Activated CD4-positive, CD25-positive, alpha-beta regulatory T cell treated with anti-CD3 and anti-CD28 coated beads, Interleukin-2, amount 50 U/mL, for 24 hours (primary cell): ENCODE measurements around the gene CPSF6.
"Not testable (repeated sequence)": the region's sequence is repeated elsewhere in the genome, so short reads cannot be mapped to it uniquely, and the experiment has no call there.

Experiments used
- ATAC-seq, 2 donors: fragments of 150-1000 bp; cut with Tn5 transposase; one replicate each; pipeline ENCODE4 v1.10.0; 2021; ENCODE audit warnings: mild to moderate bottlenecking in 1 of 2, moderate library complexity in 1 of 2

CPSF6 gene

DNA sequence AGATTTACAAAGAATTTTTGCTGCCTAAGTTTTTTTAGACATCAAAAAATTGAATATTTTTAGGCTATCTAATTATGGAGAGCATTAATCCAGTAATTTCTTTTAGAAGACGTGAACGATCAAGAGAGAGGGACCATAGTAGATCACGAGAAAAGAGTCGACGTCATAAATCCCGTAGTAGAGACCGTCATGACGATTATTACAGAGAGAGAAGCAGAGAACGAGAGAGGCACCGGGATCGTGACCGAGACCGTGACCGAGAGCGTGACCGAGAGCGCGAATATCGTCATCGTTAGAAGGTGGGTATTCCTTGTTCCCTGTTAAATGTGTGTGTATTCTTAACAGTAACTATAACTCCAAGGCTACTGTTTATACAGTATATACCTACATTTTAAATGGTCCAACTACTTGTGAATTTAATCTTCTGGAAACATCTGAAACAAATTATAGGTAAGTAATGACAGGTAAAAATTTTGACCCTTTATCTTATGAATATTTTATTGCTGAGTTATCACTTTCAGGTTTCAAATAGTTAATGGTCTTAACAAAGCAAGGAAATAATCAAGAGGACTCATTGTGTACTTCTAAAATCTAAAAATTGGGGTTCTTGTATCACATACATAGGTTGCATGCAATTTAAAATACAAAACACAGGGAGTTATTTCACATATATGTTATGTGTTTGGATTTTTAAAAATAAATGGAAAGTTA, 23.1 kb downstream of the CPSF6 start:
- ATAC-seq: no peak

DNA sequence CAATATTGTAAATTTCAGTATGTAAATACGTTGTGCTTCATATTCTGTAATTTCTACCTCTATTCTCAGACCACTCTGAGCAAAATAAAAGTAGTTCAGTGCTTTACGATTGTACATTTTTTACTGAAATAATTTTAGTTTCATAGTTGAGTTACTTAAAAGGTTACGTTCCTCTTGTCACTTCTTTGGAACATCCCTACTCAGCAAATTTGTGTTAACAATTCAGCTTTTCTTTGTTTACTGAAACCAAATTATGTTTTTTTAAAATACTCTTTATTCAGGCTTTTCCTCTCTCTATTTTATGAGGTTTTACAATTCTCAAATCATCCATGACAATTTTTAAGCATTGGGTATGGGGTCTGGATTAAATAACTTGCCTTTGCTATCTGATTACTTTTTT, 25.8 kb downstream of the CPSF6 start:
- ATAC-seq: no peak

DNA sequence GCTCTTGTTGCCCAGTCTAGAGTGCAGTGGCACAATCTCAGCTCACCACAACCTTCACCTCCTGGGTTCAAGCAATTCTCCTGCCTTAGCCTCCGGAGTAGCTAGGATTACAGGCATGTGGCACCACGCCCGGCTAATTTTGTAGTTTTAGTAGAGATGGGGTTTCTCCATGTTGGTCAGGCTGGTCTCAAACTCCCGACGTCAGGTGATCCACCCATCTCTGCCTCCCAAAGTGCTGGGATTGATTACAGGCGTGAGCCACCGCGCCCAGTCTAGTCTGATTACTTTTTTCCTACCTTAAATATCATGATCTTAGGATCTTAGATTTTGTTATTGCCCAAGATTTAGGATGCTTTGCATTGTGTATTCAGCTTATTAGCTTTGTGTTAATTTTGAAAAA, 26.3 kb downstream of the CPSF6 start:
- ATAC-seq: not testable (repeated sequence)

DNA sequence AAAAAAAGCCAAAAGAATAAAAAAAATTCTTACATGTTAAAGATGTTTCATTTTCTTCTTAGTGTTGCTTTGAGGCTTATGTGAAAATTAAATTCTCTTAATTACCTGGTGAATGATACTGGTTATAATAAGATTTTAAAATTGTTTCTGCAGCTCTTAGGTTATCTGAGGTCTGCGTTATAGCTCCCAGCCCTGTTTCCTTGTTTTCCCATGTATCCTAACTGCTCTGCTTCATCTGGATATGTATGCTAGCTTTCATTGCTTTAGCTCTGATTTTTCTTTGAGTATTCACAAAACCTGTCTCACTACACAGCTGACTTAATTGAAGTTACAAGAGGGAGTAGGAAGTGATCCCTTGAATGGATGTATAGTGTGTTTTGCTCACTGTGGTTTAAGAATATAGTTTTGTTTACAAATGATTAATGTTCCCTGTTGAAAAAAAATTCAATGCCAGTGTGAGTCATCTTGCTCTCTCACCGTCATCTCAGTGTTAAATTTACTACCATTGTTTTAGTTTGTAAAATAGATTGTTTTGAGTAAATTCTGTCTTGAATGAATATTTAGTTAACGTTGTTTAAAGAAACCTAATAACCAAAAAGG, 26.8 kb downstream of the CPSF6 start:
- ATAC-seq: peak; percentile 38 to 62

DNA sequence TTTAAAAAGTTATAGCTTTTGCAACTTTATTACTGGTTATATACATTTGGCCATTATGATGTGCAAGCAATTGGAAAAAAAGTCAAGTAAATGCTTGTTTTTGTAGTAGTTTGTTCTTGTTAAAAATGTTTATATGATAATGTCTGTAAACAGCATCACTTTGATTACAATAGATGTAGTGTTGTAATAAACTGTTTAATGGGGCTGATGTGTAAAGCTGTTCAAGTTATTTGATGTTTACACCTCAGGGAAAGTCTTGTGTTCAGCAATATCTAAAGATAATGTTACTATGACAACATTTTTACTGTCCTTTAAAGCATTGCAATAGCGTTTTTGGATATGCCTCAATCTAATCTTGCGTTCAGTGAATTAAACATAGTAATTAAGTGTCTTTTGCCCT, 30.4 kb downstream of the CPSF6 start:
- ATAC-seq: no peak

DNA sequence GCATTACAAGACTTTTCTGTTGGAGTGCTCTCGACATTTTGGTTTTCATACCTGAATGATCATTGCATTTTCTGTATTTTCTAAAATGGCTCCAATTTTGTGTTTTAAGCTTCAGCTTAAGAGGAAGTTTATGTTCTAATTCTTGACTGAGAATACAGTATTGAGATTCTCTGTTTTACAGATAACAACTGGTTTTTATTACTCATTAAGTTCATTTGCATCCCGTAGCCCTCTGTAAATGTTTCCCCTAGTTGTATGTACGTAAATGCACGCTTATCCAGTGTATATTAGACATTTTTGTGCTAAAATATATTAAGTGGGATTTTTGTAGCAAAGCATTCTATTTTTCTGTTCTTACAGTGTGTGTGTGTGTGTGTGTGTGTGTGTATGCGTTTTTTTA, 33.1 kb downstream of the CPSF6 start:
- ATAC-seq: peak; percentile 12 to 54

DNA sequence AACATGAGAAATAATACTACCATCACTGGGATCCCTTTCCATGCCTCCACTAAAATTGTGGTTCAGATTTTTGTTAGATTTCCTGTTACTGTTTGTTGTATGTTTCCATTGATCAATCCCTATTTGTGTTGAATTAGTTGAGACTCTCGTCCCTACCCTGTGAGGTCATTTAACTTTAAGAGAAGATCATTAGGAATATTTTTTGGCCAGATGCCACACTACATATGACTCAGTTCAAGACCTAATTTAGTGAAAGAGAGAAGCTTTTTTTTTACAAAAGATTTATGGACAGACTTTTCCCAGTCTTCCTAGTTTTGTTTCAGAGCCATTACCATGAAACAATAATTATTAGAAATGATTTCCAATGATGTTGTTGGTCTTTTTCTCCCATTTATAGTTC, 35.5 kb downstream of the CPSF6 start:
- no peak for ATAC-seq

DNA sequence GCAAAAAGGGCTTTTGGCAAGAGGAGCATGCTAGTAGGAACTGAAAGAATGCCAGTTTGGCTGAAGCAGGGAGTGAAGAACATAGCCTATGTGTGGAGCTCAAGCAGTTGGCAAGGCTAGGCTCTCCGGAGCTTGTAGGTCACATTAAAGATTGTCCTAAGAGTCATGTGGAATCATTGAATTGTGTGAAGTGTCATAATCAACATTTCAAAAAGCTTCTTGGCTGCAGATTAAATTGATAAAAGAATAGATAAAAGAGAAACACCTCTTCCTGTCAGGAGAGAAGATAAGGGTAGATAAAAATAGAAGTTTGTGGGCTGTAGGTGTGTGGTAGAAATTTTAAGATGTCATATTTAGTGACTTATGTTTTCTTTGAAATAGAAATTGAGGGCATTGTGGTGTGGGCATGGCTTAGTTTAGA, 36.1 kb downstream of the CPSF6 start:
- peak; percentile 45 to 63 for ATAC-seq

DNA sequence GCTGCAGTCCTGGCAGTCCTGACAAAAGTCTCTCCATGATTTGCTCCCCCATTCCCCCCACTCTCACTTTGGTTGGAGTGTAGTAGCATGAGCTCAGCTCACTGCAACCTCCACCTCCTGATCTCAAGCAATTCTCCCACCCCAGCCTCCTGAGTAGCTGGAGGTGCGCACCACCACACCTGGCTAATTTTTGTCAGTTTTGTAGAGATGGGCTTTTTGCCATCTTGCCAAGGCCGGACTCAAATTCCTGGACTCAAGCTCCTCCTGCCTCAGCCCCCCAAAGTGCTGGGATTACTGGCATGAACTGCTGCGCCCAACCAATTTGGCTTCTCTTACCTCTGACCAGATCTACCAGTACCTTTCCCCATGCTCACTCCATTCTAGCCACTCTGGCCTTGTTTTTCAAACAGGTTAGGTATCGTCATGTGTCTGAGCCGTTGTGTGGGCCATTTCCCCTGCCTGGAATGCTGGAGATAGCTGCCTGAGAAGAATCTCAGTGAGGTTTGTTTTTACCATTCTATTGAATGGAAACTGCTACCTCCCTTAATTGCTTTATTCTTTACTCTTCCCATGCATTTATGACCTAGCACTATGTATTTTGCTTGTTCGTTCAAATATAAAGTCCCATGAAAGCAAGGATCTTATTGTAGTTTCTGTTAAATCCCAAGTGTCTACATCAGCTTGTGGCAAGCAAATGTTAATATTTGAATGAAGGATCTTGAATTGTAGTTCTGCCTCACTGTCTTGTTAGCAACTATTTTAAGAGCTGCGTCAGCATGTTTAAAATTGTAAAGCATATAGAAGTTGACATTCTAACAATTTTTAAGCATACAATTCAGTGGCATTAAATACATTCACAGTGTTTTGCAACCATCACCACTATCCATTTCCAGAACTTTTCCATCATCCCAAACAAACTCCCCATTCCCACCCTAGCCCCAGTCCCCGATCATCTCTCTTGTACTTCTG, 39.7 kb downstream of the CPSF6 start:
- no peak for ATAC-seq

DNA sequence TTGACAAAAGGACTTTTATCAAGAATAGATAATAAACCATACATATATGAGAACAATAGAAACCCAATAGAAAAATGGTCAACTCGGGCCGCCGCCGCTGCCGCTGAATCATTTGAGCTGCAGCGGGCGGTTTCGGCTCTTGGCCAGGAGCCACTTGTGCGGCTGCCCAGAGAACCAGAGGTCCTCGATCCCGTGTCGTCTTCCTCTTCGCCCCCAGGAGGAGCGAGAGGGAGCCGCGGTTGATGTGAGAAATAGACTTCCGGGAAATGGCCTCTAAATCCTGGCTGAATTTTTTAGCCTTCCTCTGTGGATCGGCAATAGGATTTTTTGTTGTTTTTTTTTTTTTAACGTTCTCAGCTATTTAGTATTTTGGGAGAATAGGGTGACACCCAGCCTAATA, 44.8 kb downstream of the CPSF6 start:
- ATAC-seq: peak in 1 of 2 donors; percentile 36

DNA sequence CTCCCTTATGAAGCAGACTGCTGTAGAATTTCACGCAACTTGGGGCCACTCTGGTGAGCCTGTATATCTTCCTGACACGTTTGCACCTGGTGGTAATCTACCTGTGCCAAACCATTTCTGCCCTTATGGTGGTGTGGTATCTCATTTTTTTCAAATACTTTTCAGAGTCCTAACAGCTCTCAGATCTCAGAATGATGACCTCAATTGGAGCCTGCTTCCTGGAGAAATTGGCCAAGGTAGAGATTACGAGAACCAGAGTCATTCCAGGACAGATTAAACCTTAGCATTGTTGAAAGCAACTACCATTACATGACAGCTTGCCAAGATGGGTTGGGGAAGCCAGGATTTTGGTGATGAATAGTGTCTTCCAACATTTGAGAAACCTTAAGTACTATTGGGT, 48.2 kb downstream of the CPSF6 start:
- no peak for ATAC-seq

DNA sequence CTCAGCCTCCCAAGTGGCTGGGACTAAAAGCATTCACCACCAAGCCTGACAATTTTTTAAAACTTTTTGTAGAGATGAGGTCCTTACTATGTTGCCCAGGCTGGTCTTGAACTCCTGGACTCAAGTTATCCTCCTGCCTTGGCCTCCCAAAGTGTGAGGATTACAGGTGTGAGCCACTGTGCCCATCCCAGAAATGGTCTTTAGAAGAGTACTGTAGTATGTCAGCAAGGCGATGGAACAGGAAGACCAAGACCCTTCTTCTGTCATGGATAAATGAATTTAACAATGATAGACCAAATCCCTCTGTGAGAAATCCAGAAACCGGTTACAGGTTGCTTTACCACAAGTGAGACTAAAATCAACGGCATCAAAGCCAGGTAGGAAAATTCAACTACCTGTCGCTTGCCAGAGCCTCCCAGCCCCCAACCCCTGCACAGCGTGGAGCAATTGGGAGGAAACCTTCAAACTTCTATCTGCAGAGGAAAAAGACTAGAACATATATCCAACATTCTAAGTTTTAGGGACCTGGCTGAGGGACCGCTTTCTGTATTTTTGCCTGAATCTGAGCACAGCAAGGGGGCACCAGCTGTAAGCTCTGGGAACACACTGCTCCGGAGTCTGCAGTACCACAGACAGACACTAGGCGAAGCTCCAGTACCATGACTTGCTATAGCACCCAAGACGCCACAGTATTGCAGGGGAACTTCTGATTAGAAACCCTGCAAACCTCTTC, 51.3 kb downstream of the CPSF6 start:
- peak; percentile 93 for ATAC-seq

DNA sequence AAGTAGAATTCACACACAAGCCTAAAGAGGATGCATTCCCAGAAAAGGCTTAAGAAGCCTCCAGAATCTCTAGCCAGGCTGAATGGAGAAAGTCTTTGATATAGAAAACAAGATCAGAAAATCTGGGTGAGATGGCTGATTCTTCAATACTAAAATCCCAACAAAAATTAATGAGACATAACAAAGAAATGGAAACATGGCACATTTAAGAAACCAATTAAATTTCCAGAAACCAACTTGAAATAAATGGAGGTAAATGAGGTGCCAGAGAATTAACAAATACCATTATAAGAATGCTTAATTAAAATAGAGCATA, 51.9 kb downstream of the CPSF6 start:
- ATAC-seq: no peak

DNA sequence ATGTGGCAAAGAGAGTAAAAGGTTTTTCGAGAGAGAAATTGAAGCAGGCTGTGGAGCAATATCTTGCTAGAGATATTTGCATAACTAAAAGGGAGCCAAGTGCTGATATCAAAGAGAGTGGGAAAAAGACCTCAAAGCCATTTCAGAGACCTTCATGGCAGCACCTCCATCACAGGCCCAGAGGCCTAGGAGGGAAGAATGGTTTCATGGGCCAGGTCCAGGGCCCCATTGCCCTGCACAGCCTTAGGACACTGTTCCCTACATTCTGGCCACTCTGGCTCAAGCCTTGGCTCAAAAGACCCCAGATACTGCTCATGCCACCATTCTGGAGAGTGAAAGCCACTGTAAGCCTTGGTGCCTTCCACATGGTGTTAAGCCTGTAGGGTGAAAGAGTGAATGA, 58.8 kb downstream of the CPSF6 start:
- ATAC-seq: no peak

DNA sequence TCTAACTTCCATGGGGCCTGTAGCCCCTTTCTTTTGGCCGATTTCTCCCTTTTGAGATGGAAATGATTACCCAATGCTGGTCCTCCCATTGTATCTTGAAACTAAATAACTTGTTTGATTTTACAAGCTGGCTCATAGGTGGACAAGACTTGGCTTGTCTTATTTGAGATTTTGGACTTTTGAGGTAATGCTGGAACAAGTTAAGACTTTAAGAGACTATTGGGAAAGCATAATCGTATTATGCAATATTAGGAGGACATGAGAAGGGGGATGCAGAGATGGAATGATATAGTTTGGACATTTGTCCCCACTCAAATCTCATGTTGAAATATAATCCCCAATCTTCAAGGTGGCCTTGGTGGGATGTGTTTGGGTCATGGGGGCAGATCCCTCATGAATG, 59.6 kb downstream of the CPSF6 start:
- no peak for ATAC-seq

DNA sequence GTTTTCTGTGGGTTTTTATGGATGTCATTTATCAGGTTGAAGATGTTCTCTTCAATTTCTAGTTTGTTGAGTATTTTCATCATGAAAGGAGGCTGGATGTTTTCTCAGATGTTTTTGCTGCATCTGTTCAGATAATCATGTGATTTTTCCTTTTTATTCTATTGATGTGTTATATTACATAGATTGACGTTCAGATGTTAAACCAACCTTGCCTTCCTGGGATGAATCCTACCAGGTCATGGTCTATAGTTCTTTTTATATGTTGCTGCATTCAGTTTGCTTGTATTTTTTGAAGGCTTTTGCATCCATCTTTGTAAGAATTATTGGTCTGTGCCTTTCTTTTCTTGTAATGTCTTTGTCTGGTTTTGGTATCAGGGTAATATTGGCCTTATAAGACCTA, 64.9 kb downstream of the CPSF6 start:
- ATAC-seq: no peak

DNA sequence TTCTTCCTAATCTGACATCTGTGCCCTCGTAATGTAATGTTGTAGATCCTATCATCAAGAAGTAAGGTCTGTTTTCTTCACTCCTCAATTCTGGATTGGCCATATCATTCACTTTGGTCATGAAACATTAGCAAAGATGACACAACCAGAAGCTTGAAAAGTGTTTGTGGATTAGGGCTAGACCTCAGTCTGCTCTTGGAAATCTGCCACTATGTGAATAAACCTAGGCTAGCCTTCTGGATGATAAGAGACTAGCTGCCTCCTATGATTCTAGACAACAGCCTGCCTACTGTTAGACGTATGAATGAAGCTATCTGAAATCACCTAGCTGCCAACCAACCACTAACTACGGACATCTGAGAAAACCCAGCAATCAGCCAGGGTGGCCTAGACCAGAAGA, 70.1 kb downstream of the CPSF6 start:
- ATAC-seq: no peak

DNA sequence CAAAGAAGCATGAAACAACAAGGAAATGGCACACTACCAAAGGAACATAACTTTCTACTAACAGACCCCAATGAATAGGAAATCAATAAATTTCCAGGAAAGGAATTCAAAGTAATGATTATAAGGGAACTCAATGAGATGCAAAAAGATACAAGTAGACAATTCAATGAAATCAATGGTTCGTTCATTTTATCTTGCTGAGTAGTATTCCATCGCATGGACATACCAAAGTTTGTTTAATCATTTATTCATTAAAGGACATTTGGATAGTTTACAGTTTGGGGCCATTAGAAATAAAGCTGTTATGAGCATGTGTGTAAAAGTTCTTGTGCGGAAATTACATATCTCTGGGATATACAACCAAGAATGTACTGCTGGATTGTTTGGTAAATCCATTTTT, 73.8 kb downstream of the CPSF6 start:
- ATAC-seq: no peak

DNA sequence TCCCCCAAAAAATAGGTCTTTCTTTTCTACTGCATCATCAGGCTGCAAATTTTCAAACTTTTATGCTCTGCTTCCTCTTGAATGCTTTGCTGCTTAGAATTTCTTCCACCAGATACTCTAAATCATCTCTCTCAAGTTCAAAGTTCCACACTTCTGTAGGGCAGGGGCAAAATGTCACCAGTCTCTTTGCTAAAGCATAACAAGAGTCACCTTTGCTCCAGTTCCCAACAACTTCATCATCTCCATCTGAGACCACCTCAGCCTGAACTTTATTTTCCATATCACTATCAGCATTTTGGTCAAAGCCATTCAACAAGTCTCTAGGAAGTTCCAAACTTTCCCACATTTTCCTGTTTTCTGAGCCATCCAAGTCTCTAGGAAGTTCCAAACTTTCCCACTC, 77.4 kb downstream of the CPSF6 start:
- ATAC-seq: not testable (repeated sequence)

DNA sequence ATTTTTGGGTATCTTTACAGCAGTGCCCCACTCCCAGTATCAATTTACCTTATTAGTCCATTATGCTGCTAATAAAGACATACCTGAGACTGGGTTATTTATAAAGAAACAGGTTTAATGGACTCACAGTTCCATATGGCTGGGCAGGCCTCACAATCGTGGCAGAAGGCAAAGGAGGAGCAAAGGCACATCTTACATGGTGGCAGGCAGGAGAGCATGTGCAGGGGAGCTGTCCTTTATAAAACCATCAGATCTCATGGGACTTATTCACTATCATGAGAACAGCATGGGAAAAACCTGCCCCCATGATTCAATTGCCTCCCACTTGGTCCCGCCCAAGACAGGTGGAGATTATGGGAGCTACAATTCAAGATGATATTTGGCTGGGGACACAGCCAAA, 77.9 kb downstream of the CPSF6 start:
- not testable (repeated sequence) for ATAC-seq

DNA sequence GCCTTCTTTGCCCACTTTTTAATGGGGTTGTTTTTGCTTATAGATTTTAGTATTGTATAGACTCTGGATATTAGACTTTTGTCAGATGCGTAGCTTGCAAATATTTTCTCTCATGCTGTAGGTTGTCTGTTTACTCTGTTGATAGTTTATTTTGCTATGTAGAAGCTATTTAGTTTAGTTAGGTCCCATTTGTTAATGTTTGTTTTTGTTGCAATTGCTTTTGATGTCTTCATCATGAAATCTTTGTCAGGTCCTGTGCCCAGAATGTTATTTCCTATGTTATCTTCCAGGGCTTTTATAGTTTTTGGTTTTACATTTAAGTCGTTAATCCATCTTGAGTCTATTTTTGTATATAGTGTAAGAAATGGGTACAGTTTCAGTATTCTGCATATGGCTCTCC, 78.9 kb downstream of the CPSF6 start:
- no peak for ATAC-seq

DNA sequence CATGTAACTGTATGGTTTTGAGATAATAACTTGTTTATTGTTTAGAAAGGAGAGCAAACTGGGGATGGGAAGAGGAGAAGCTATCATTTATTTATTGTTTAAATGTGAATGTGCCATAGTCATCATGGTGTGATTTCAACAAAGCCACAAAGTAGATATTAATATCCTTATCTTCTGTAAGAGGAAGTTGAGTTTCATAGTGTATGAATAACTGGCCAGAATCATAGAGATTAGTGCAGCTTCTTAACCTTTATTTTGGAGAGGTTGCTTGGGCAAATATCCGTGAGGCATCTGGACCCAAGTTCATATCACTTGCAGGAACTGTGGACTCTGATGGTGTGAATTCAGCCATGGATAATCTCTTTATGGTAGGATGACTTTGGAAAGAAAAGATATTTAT, 82.0 kb downstream of the CPSF6 start:
- ATAC-seq: no peak
